GM19463 (cell line): ENCODE measurements around the gene TULP4.

ENCODE experiments used
- ATAC-seq: cut with Tn5 transposase; IDR thresholded peaks from one replicate; pipeline ENCODE4 v1.9.1; 2021; ENCODE audit warnings: mild to moderate bottlenecking, moderate library complexity; ENCODE audit not compliant: unreplicated experiment

The TULP4 gene

DNA sequence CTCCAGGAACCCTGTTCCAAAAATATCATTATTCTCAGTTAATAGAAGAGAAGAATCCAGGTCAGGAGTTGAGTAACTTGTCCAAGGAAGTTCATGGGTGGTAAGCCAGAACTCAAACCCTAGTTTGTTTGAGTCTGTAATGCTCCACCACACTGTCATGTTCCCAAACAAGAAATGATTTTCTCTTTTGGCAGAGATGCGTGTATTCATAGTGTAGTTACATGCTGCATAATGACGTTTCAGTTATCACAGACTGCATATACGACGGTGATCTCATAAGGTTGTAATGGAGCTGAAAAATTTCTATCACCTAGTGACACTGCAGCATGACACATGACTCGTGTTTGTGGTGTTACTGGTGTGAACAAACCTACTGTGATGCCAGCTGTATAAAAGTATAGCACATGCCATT, 102.6 kb downstream of the TULP4 start:
- no peak for ATAC-seq

DNA sequence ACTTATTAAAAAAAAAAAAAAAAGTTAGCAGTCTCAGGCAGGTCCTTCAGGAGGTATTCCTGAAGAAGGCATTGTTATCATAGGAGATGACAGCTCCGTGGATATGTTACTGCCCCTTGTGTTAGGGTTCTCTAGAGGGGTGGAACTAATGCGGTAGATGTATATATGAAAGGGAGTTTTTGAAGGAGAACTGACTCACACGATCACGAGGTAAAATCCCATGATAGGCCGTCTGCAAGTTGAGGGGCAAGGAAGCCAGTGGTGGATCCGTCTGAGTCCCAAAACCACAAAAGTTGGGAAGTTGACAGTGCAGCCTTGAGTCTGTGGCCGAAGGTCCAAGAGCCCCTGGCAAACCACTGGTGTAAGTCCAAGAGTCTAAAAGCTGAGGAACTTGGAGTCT, 103.4 kb downstream of the TULP4 start:
- ATAC-seq, result no peak

DNA sequence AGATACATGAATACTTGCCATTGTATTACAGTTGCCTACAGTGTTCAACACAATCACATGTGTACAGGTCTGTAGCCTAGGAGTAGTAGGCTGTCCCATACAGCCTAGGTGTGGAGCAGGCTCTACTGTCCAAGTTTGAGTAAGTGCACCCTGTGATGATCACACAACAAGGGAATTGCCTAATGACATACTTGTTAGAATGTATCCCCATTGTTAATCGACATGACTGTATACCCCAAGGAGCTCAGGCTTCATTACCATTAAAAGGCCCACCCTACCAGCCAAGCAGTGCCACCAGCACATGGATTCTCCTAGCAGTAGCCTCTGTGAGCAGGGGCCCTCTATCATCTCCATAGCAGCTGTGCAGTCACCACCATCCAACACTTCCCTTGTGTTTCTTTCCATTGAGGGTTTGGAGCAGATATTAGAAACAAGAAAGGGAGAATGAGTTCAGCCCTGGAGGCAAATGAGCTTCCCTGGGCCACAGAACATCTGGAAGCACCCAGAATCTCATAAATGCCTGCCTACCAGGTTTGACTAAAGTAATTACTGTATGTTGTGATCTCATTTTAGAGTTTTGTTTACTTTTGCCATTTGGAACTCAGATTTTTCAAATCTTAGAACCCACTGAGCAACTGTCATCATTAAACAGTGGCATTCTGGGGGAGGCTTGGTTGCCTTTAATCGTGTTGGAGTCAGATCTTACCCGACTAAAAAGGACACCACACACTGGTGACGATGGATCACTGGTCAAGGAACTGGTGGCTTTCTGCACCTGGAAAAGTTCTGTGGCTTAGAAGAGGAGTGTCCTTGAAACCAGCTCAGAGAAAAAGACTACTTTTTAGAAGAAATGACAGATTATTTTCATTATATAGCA, 104.9 kb downstream of the TULP4 start:
- ATAC-seq, result no peak

DNA sequence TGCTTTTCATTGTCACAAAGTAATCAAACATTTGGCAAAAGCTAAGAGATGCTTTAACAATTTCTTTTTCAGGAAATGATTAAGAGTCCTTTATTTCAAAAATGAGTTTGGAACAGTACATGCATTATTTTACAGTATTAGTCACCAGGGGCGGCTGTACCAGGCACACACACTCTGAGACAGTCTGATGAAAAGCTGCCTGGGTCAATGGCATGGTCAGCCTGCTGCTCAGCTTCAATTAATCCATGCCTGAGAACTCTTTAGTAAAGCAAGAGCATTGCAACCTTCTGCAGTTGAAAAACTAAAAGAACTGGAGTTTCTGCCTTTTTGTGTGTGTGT, 105.5 kb downstream of the TULP4 start:
- ATAC-seq, result no peak

DNA sequence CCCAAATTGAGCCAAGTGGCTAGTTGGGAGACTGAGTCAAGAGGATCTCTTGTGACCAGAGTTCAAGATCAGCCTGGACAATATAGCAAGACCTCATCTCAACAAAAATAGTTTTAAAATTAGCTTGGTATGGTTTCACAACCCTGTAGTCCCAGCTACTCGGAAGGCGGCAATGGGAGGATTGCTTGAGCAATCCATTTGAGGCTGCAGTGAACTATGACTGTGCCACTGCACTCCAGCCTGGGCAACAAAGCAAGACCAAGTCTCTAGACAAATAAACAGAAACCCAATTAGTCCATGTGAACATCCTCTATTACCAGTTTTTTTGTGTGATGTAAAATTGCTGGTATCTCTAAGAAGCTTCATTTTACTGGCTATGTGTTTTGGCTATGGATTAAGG, 106.2 kb downstream of the TULP4 start:
- no peak for ATAC-seq

DNA sequence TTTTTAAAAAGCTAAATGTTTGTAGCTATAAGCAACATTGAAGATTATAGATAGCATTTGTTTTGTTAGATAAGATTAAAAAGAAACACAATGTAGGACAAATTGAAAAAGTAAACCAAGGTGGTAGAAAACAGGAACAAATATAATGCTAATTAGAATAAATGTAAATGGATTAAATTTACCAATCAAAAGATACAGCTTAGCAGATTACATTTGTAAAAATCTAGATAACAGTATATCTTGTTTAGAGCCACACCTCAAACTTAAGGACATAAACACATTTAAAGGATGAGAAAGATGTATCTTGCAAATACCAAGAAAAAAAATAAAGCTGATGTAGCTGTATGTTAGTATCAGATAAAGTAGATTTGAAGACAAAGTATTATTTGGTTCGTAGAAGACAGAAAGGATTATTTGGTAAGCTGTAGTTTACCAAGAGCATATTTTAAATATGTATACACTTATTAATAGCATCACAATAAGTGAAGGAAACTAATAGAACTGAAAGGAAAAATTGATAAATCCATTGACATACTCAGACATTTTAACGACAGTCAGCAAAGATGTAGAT, 107.2 kb downstream of the TULP4 start:
- ATAC-seq, result no peak

DNA sequence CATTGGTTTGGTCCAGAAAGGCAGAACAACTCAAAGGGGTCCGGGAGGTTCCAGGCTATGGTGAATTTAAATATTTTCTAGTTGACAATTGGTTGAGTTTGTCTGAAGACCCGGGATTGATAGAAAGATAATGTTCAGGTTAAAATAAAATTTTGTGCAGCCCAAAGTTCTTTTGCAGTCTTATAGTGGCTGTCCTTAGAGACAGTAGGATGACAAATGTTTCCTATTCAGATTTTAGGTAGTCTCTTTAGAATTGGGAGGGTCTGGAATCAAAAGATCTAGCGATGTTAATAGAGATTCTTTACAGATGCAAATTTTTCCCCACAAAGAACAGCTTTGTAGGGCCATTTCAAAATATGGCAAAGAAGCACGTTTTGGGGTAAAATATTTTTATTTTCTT, 109.1 kb downstream of the TULP4 start:
- ATAC-seq, result no peak

DNA sequence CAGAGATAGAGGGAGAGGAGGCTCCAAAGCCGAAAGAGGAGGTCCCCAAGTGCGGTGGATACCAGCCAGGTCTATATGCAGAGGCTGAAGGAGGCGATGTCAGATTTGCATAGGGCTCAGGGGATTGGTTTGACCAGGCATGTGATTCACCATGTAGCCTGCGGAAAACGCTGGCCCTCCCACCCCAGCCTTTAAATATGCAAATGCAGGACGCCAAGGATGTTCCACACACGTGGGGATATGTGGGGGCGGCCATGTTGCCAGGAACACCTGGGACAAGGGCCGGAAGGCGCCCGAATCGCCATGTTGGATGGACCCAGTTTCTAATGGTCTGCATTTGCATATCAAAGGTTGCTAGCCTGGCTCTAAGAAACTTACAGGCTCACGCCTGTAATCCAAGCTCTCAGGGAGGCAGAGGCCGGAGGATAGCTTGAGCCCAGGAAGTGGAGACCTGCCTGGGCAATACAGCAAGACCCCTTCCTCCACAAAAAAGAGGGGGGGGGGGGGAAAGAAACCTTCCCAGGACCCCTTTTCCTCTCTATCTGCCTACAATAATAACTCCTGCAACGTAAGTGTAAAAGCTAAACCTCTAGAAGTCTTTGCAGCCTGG, 110.5 kb downstream of the TULP4 start:
- ATAC-seq, result no peak

DNA sequence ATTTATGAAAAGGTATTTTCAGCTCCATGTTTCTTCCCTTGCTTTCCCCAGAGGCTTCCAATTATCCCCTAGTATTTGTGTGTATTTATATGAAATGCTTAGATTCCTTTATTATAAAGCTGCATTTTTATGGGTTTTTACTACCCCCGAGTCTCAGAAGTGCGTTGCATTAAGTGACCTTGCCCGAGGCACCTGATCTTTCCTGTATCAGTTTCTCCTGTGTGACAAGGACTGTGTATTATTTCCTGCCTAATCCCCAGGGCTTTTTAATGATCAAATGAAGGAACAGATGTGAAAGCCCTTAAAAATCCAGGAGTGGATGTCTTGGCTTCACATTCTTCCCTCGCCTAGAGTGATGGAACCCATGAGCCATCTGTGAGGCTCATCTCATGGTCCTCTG, 118.8 kb downstream of the TULP4 start:
- ATAC-seq, result no peak

DNA sequence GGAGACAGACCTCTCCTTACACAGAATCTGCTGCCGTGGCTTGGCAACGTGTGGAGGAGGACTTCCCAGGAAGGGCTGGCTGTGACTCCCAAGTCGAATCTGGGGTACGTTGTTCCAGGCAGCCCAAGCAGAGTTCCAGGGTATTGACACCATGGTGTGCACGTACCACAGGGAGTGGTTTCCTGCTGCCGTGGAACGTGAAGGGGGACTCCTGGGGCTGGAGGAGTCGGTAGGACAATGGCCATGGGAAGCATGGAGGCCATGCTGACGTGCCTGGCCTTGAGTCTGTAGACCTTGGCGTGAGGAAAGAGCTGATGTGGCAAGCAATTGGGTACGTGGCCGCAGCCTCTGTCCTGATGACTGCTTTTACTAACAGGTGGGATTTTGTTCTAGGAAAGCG, 119.3 kb downstream of the TULP4 start:
- ATAC-seq, result no peak

DNA sequence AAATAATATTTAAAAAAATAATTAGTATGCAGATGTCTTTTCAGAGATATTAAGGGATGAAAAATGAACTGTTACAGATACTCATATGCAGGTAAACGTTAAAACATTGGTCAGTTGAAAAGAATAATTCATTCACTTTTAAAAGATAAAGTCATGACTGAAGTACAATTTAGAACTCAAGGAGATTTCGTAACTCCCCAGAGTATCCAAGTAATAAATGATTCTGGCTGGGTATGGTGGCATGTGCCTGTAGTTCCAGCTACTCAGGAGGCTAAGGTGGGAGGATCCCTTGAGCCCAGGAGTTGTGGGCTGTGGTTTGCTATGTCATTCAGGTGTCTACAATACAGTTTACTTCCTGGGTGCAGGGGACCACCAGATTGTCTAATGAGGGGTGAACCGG, 125.3 kb downstream of the TULP4 start:
- no peak for ATAC-seq

DNA sequence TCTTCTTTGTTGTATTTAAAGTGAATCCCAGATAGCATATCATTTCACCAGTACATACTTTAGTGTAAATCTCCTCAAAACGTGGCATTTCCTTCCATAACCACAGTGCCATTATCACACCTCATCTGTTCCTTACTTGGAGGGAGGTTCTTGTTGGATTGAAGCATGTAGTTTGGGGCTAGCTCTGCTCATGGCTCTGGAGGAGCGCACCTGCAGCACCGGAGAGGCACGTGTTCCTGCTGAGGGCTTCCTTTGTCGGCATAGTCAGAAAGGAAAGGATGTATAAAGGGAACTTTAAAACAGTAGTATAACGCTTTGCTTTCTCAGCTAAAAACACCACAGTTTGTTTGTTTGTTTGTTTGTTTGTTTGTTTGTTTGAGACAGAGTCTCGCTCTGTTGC, 126.0 kb downstream of the TULP4 start:
- ATAC-seq, result no peak

DNA sequence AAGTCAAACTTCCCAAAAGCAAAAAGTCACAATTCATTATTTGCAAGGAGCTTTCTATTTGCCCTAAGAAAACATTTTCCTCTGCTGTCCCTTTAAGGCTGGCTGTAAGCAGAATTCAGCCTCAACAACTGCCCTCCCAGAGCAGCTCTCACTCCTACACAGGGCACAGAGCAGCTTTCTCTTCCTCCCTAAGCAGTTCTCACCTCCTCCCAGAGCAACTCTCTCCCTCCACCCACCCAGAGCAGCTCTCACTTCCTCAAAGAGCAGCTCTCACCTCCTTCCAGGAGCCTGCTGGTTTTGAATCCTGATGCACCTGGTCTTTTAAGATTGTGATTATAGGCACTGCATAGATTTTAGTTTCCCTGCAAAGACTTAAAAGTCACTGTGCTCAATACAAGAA, 127.0 kb downstream of the TULP4 start:
- peak; percentile 98 for ATAC-seq

DNA sequence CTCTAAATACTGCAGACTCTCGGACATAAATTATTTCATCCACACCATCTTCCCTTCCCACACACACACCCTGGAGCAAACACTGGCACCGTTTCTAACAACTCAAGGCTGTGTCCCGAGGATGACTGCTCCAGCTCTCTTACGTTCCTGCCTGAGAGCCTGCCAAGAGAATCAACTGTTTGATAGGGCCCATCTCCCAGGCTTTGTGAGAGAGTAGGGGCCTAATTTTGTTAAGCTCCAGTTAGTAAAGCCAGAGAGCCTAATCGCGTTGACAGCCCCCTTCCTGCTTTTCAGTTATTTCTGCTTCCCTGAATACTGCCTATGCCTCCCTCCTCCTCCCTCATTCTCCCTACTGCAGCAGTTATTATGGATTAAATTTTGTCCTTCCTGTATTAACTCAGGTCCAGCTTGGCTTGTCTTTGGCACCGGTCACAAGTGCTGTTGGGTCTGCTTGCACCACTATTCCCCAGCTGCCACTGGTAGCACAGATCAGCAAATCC, 129.5 kb downstream of the TULP4 start:
- ATAC-seq, result no peak

DNA sequence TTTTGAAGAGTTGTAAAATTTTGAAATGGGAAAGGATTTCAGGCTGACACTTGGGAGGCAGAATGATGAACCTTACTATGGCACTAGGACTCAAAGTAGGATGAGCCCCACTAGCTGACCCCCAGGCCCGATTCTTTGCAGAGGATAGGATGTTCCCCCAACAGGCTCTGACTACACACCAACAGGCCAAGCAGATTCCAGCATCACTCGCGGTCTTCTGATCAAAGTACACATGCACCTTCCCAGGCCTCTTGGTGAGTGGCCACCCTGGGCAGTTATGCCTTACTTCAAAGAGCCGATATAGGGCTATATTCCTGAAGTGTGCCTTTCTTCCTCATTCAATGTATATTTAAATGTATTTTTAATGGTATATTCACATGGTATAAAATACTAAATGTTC, 130.0 kb downstream of the TULP4 start:
- ATAC-seq, result no peak

DNA sequence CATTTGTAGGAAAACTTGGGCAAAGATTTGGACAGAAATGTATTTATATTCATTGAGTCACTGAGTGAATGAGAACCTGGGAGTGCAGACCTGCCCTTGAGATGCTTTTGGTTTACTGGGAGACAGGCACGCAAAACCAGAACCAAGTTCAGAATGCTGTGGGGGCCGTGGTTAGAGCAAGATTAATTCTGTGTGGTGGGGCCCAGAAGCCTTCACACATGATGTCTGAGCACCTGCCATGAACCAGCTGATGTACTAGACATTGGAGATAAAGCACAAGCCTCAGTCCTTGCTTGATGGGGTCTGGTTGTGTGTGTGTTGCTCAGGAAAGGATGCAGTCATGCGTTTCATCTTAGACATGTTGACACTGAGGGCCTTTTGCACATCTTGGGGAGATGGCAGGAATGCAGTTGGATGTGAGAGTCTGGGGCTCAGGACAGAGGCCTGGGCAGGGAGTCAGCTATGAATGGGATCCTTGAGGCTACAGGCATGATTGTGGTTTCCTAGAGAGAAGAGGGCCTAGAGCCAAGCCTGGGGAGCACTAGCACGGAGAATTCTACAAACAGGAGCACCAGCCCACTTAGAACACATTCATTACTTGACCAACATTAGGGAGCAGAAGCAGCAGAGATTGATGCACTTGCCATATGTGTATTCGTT, 133.3 kb downstream of the TULP4 start:
- ATAC-seq, result no peak

DNA sequence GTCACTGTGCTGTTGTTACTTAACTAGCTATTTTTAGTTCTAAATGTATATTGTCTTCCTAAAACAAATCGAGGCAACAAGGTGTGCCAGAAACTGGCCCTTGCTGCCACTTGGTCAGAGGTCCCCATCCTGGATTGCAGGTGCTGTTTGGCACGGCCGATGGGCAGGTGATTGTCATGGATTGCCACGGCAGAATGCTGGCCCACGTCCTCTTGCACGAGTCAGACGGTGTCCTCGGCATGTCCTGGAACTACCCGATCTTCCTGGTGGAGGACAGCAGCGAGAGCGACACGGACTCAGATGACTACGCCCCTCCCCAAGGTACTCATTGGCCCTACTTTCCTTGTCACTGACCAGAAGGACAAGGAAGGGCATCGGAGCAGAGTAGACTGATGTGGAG, 136.6 kb downstream of the TULP4 start:
- no peak for ATAC-seq

DNA sequence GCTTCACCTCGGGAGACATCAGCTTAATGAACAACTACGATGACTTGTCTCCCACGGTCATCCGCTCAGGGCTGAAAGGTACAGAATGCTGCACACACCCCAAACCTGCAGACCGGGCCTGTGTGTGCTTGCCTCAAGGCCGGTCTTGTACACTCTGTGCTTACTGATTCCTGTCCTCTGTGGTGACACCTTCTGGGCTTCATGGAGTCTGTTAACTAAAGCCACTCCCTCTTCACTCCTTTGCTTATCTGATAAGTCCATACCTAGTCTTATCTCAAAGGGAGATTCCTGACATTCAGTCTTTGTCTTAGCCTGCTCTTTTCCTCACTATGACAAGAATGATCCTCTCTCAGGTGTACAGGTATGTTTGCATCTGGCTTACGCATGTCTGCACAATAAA, 139.9 kb downstream of the TULP4 start:
- no peak for ATAC-seq

DNA sequence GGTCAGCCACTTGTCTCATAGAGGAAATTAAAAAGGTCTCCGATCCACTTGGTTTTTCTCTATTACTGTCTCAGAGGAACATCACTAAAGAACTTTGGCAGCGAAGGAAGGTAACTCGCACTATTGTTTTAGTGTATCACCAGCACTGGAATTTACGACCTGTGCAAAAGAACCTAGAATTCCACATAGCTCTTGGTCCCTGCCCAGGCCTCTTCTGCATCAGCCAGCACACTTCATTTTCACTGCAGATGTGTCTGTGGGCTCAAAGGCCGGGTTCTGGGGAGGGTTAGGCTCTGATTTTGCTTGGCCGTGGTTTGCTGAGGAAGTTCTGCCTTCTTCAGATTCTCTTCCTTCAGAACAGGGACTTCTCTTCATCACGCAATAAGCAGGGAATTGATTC, 144.9 kb downstream of the TULP4 start:
- ATAC-seq, result no peak

DNA sequence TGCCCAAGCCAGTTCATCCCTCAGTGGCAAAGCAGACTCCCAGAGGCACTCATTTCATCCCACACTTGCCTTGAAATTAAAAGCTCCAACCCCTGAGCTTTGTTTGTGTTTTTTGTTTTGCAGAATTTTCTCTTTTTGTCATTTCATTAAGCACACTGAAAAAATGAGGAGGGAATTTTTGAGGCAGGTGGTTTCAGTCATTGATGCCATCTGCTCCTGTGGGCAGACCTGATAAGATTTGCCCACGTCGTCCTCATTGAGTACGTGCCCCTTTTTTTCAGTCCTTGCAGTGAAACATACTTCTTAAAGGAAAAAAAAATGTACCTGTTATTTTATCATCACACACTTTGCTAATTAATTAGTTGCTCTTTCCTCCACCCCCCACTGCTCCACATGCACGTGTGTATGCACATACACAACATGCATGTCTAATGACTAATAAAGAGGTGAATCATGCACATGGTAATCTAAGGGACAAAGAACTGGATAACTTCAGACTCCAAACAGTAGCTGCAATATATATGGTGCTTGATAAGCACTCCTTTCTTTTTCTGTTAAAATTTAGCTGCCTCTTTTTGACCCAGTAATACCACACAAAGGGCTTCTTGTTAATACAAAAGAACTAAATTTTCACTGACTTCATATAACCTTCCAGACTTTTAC, 145.5 kb downstream of the TULP4 start:
- ATAC-seq, result no peak

DNA sequence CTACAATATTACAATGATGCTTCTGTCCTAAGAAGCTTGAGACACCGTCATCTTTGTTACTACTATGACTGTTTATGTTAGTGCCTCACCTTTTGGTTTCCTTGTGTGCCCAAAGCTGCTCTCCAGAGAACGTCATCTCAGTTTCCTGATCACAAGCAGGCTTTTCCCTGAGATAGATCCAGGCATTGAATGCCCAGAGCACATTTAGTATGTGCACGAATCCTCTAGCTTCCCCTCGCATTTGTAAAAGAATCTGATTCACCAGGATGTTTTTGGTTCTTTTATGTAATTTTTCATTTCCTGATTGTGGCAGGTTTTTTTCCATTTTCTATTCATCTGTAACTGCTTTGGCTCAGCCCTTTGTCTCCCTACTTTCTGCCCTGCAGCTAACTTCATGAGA, 147.5 kb downstream of the TULP4 start:
- no peak for ATAC-seq
